Hepatocyte (in vitro differentiated cells): Measurements from ENCODE around the gene PTPRM. TPM values are rescaled to one million over a fixed set of nuclear protein-coding genes. Genes with fewer than 3 reads are reported as not detected.
A peak's percentile ranks its signal among the peaks of the same experiment; 100 is the strongest.

Experiments
- DNase-seq: peaks from one replicate; pipeline ENCODE4 v3.0.0-alpha.2; 2016; ENCODE audit warnings: low spot score
- H2AFZ ChIP-seq: fragments of 200-600 bp; sonication (generic); 2 replicates; pipeline ENCODE4 v1.6.0; 2016; ENCODE audit warnings: antibody characterized with exemption, mild to moderate bottlenecking
- H3K27ac ChIP-seq: fragments of 200-600 bp; sonication (generic); 2 replicates; pipeline ENCODE4 v1.5.1; 2016; ENCODE audit warnings: mild to moderate bottlenecking
- H3K27me3 ChIP-seq: fragments of 200-600 bp; sonication (generic); 2 replicates; pipeline ENCODE4 v1.6.1; 2016
- H3K36me3 ChIP-seq: fragments of 200-600 bp; sonication (generic); replicated peaks from 2 replicates; pipeline ENCODE4 v1.5.1; 2016; ENCODE audit warnings: low read depth; ENCODE audit not compliant: insufficient read depth
- H3K4me1 ChIP-seq: fragments of 200-600 bp; sonication (generic); 2 replicates; pipeline ENCODE4 v1.5.1; 2016; ENCODE audit warnings: mild to moderate bottlenecking, moderate library complexity; ENCODE audit not compliant: insufficient read depth
- H3K4me2 ChIP-seq: fragments of 200-600 bp; sonication (generic); 2 replicates; pipeline ENCODE4 v1.6.0; 2016
- H3K4me3 ChIP-seq: fragments of 200-600 bp; sonication (generic); 2 replicates; pipeline ENCODE4 v1.5.1; 2016; ENCODE audit warnings: mild to moderate bottlenecking
- H3K79me2 ChIP-seq: fragments of 200-600 bp; sonication (generic); 2 replicates; pipeline ENCODE4 v1.6.0; 2017; ENCODE audit warnings: mild to moderate bottlenecking
- H3K9me2 ChIP-seq: fragments of 200-600 bp; sonication (generic); replicated peaks from 2 replicates; pipeline ENCODE4 v1.6.0; 2017; ENCODE audit warnings: mild to moderate bottlenecking; ENCODE audit not compliant: insufficient read depth
- H3K9me3 ChIP-seq: fragments of 200-600 bp; sonication (generic); 2 replicates; pipeline ENCODE4 v1.5.1; 2016; ENCODE audit warnings: low read depth, mild to moderate bottlenecking
- H4K20me1 ChIP-seq: fragments of 200-600 bp; sonication (generic); 2 replicates; pipeline ENCODE4 v1.6.0; 2016; ENCODE audit warnings: mild to moderate bottlenecking; ENCODE audit not compliant: insufficient read depth, poor library complexity, severe bottlenecking
- CTCF ChIP-seq: fragments of 200-600 bp; sonication (generic); IDR thresholded peaks from 2 replicates; pipeline ENCODE4 v1.5.1; 2016; ENCODE audit warnings: antibody characterized with exemption, mild to moderate bottlenecking; ENCODE audit not compliant: poor library complexity
- EZH2 ChIP-seq: fragments of 200-600 bp; sonication (generic); IDR thresholded peaks from 2 replicates; pipeline ENCODE4 v1.6.1; 2016; ENCODE audit warnings: antibody characterized with exemption, mild to moderate bottlenecking, borderline replicate concordance
- EZH2phosphoT487 ChIP-seq: fragments of 200-600 bp; sonication (generic); IDR thresholded peaks from one replicate; pipeline ENCODE4 v1.6.1; 2018; ENCODE audit warnings: antibody characterized with exemption, mild to moderate bottlenecking, low read depth, moderate library complexity; ENCODE audit not compliant: unreplicated experiment, severe bottlenecking
- WGBS: methylation state at CpG from one replicate; pipeline ENCODE4 v1.1.6; 2016; ENCODE audit warnings: low lambda C conversion rate; ENCODE audit errors: missing lambda C conversion rate; 5-methylcytosine and 5-hydroxymethylcytosine counted together
- polyA plus RNA-seq: library from polyadenylated mRNA; unstranded; fragments of >200 nt; fragmentation: Nextera tagmentation; extraction: Ambion mirVana; gene quantifications from 2 replicates; pipeline ENCODE4 v1.2.1, GENCODE V29; 2016
- total RNA-seq: library from RNA; depleted of rRNA; stranded (reverse); fragments of >200 nt; gene quantifications from 2 replicates; pipeline ENCODE4 v1.2.3, GENCODE V29; 2014

PTPRM gene
- total and polyA plus RNA-seq, 2 experiments from 2014 or later: 26.1 to 47.4 TPM

- no peaks in the 10 kb centered on the region for H3K9me2 ChIP-seq
- no peak overlapping the region for H2AFZ ChIP-seq
- no peaks in the 10 kb centered on the region for H3K79me2 ChIP-seq
- H4K20me1 ChIP-seq: no peaks in the 10 kb centered on the region
- H3K36me3 ChIP-seq: no peaks in the 10 kb centered on the region
- H3K4me1 ChIP-seq: no peaks in the 10 kb centered on the region
- H3K4me3 ChIP-seq: no peak overlapping the region
- H3K27ac ChIP-seq: no peak overlapping the region
- 67% methylated on average over 6 of the region's 6 CpGs for WGBS
- H3K4me2 ChIP-seq: peak overlapping the region; percentile 7
- no peaks in the 10 kb centered on the region for H3K9me3 ChIP-seq
- TF ChIP-seq EZH2phosphoT487 (no peak), CTCF (no peak), EZH2 (no peak)
- H3K27me3 ChIP-seq: no peaks in the 10 kb centered on the region
- DNase-seq: peak; percentile 26
Observed at GRCh38 chr18:8264861-8265411, 697.8 kb downstream of the PTPRM start.

DNA sequence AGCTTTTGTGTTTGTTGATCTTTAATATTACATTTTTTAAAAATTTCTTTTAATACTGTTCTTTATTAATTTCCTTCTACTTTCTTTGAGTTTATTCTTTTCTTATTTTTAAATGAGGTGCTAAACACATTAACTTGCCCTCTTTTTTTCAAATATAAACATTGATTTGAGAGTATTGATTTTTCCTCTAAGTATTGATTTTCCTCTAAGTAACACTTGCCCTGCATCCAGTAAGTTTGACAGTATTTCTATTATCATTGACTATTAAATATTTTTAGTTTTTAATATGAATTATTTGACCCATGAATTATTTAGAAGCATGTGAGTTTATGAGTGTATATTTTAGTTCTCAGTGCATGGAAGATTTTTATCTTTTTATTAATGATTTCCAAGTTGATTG is 705.1 kb downstream of the PTPRM start:
- H3K27me3 ChIP-seq: no peaks in the 10 kb centered on the region
- H4K20me1 ChIP-seq: no peaks in the 10 kb centered on the region
- no peak overlapping the region for H3K4me2 ChIP-seq
- H2AFZ ChIP-seq: no peak overlapping the region
- H3K27ac ChIP-seq: no peak overlapping the region
- no peaks in the 10 kb centered on the region for H3K9me3 ChIP-seq
- no peaks in the 10 kb centered on the region for H3K4me1 ChIP-seq
- no peaks in the 10 kb centered on the region for H3K9me2 ChIP-seq
- TF ChIP-seq EZH2 (no peak), EZH2phosphoT487 (no peak), CTCF (no peak)
- H3K36me3 ChIP-seq: no peaks in the 10 kb centered on the region
- no peak overlapping the region for H3K4me3 ChIP-seq
- DNase-seq: no peak
- no peaks in the 10 kb centered on the region for H3K79me2 ChIP-seq

DNA sequence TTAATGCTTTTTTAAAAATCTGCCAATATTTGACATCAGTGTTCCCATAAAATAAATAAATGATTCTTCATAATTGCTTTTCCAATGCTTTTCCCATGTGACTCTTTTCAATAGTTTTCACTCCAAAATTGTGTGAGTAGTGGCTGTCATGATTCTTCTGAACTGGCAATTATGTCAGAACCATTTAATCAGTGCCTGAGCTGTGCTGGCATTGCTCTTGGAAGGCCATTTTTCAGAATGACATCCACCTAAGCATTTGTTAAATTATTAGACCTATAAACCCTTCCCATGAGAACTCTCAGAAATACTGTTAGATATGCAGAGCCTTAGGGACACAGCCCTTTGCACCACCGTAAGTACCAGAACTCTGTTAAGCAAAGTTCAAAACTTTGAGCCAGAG is 707.3 kb downstream of the PTPRM start:
- Histone ChIP-seq H3K27me3 (no peaks in the 10 kb centered on the region), H3K4me2 (no peak overlapping the region), H3K36me3 (no peaks in the 10 kb centered on the region), H3K4me3 (no peak overlapping the region), H3K4me1 (no peaks in the 10 kb centered on the region), H3K9me2 (no peaks in the 10 kb centered on the region), H4K20me1 (no peaks in the 10 kb centered on the region), H2AFZ (no peak overlapping the region), H3K79me2 (no peaks in the 10 kb centered on the region), H3K27ac (no peak overlapping the region), H3K9me3 (no peaks in the 10 kb centered on the region)
- TF ChIP-seq CTCF: no peak
- no peak for TF ChIP-seq EZH2
- TF ChIP-seq EZH2phosphoT487: no peak
- WGBS: 75% methylated on average over 1 of the region's 1 CpG
- no peak for DNase-seq

- Histone ChIP-seq H4K20me1 (no peaks in the 10 kb centered on the region), H3K4me1 (no peaks in the 10 kb centered on the region), H3K36me3 (no peaks in the 10 kb centered on the region), H2AFZ (no peak overlapping the region), H3K79me2 (no peaks in the 10 kb centered on the region), H3K27ac (no peak overlapping the region), H3K9me3 (no peaks in the 10 kb centered on the region), H3K9me2 (no peaks in the 10 kb centered on the region), H3K27me3 (no peaks in the 10 kb centered on the region), H3K4me3 (no peak overlapping the region), H3K4me2 (no peak overlapping the region)
- TF ChIP-seq EZH2phosphoT487 (no peak), EZH2 (no peak), CTCF (no peak)
- DNase-seq: no peak
- WGBS: 73% methylated on average over 3 of the region's 3 CpGs
Observed at GRCh38 chr18:8276406-8276805, 709.3 kb downstream of the PTPRM start.
